IMR-90 (cell line): Measurements from ENCODE around the gene SUGCT. TPM values are rescaled to one million over a fixed set of nuclear protein-coding genes. Genes with fewer than 3 reads are reported as not detected.

Source experiments
- ATAC-seq: fragments of 200-7000 bp; cut with Tn5 transposase; 2 replicates; pipeline ENCODE4 v1.9.1; 2020; ENCODE audit warnings: low read depth, mild to moderate bottlenecking, moderate library complexity
- BruUV-seq: library from RNA; stranded (reverse); fragments of 400-500 nt; replicated peaks from 2 replicates; lab custom pipeline; 2021; lab: Mats Ljungman, UMichigan
- CTCF ChIA-PET: fragments of 300-600 bp; formaldehyde crosslinking; extraction: SDS; loops from one replicate; lab custom pipeline; 2021; ENCODE audit warnings: antibody characterized with exemption; lab: Yijun Ruan, JAX
- POLR2A ChIA-PET: fragments of 300-600 bp; sonication (Branson Sonifier 250); formaldehyde crosslinking; loops from one replicate; lab custom pipeline; 2022; ENCODE audit warnings: antibody characterized with exemption; ENCODE audit not compliant: unreplicated experiment; lab: Charles Lee
- DNase-seq: peaks from one replicate; pipeline ENCODE4 v3.0.0; 2013
- H2AFZ ChIP-seq: replicated peaks from 2 replicates; pipeline ENCODE3; 2013; ENCODE audit warnings: low read length, mild to moderate bottlenecking; ENCODE audit not compliant: poor library complexity
- H2AK5ac ChIP-seq: 2 replicates; pipeline ENCODE4 v1.6.1; 2013; ENCODE audit warnings: low read depth, low read length, inconsistent platforms
- H2AK9ac ChIP-seq: replicated peaks from 2 replicates; pipeline ENCODE3; 2013; ENCODE audit warnings: mild to moderate bottlenecking, low read depth, low read length, moderate library complexity; ENCODE audit not compliant: poor library complexity
- H2BK120ac ChIP-seq: 2 replicates; pipeline ENCODE4 v1.6.1; 2013; ENCODE audit warnings: low read depth, low read length, inconsistent platforms
- H2BK15ac ChIP-seq: 3 replicates; pipeline ENCODE4 v1.6.1; 2013; ENCODE audit warnings: low read depth, low read length, inconsistent platforms
- H2BK20ac ChIP-seq: 2 replicates; pipeline ENCODE4 v1.6.1; 2013; ENCODE audit warnings: low read depth, mild to moderate bottlenecking, inconsistent platforms, low read length, moderate library complexity
- H2BK5ac ChIP-seq: 2 replicates; pipeline ENCODE4 v1.6.1; 2013; ENCODE audit warnings: mild to moderate bottlenecking, low read depth, low read length, inconsistent platforms; ENCODE audit not compliant: poor library complexity, severe bottlenecking
- H3K14ac ChIP-seq: replicated peaks from 2 replicates; pipeline ENCODE4 v1.6.1; 2013; ENCODE audit warnings: low read depth, low read length, inconsistent platforms
- H3K18ac ChIP-seq: 2 replicates; pipeline ENCODE4 v1.6.1; 2013; ENCODE audit warnings: low read depth, low read length, control low read depth
- H3K23ac ChIP-seq: 2 replicates; pipeline ENCODE4 v1.6.1; 2013; ENCODE audit warnings: low read depth, low read length, inconsistent platforms
- H3K27ac ChIP-seq: 2 replicates; pipeline ENCODE4 v1.5.1; 2013; ENCODE audit warnings: mild to moderate bottlenecking, control low read depth, low read length; ENCODE audit not compliant: insufficient read depth
- H3K27me3 ChIP-seq: 2 replicates; pipeline ENCODE4 v1.6.1; 2013; ENCODE audit warnings: low read length; ENCODE audit not compliant: control insufficient read depth, insufficient read depth
- H3K36me3 ChIP-seq: 2 replicates; pipeline ENCODE4 v1.6.1; 2013; ENCODE audit warnings: low read length, mixed read lengths; ENCODE audit not compliant: control insufficient read depth, insufficient read depth
- H3K4ac ChIP-seq: 2 replicates; pipeline ENCODE4 v1.6.1; 2013; ENCODE audit warnings: low read depth, low read length, inconsistent platforms
- H3K4me1 ChIP-seq: 2 replicates; pipeline ENCODE4 v1.6.1; 2013; ENCODE audit warnings: low read length, mixed read lengths; ENCODE audit not compliant: control insufficient read depth, insufficient read depth
- H3K4me2 ChIP-seq: 2 replicates; pipeline ENCODE4 v1.6.1; 2013; ENCODE audit warnings: low read depth, mild to moderate bottlenecking, control low read depth, low read length, moderate library complexity
- H3K4me3 ChIP-seq: 2 replicates; pipeline ENCODE4 v1.5.1; 2013; ENCODE audit warnings: low read depth, mild to moderate bottlenecking, control low read depth, low read length, moderate library complexity; ENCODE audit not compliant: insufficient read depth
- H3K56ac ChIP-seq: 2 replicates; pipeline ENCODE4 v1.6.1; 2013; ENCODE audit warnings: low read length, inconsistent platforms; ENCODE audit not compliant: insufficient read depth; ENCODE audit errors: extremely low read depth
- H3K79me1 ChIP-seq, 2 experiments: 2 replicates each; pipeline ENCODE4 v1.6.1; 2013; ENCODE audit warnings: low read length in 2 of 2, inconsistent platforms in 1 of 2, low read depth in 1 of 2
- H3K9ac ChIP-seq: 2 replicates; pipeline ENCODE4 v1.6.1; 2013; ENCODE audit warnings: low read depth, low read length, control low read depth
- H3K9me1 ChIP-seq: 2 replicates; pipeline ENCODE4 v1.6.1; 2013; ENCODE audit warnings: low read length, inconsistent platforms; ENCODE audit not compliant: insufficient read depth
- H3K9me3 ChIP-seq: 2 replicates; pipeline ENCODE4 v1.6.1; 2013; ENCODE audit warnings: low read length; ENCODE audit not compliant: control insufficient read depth, insufficient read depth
- H4K20me1 ChIP-seq: 2 replicates; pipeline ENCODE4 v1.6.1; 2013; ENCODE audit warnings: low read length, inconsistent platforms; ENCODE audit not compliant: insufficient read depth
- H4K5ac ChIP-seq: 2 replicates; pipeline ENCODE4 v1.6.1; 2013; ENCODE audit warnings: mild to moderate bottlenecking, low read depth, low read length, control low read depth
- H4K8ac ChIP-seq, 2 experiments: 2 replicates each; pipeline ENCODE4 v1.6.1; 2013; ENCODE audit warnings: low read depth in 2 of 2, low read length in 2 of 2, control low read depth in 1 of 2, inconsistent platforms in 1 of 2
- H4K91ac ChIP-seq: 2 replicates; pipeline ENCODE4 v1.6.1; 2013; ENCODE audit warnings: low read depth, low read length, inconsistent platforms; ENCODE audit not compliant: insufficient read depth
- BHLHE40 ChIP-seq: fragments of 150-350 bp; IDR thresholded peaks from 2 replicates; pipeline ENCODE4 v1.6.1; 2016; ENCODE audit warnings: mild to moderate bottlenecking, low read depth, low read length
- CEBPB ChIP-seq: IDR thresholded peaks from 2 replicates; pipeline ENCODE4 v1.6.1; 2012; ENCODE audit warnings: low read depth, low read length, improper control_type of control experiment
- CHD1 ChIP-seq: IDR thresholded peaks from 2 replicates; pipeline ENCODE4 v1.6.1; 2012; ENCODE audit warnings: low read depth, low read length, improper control_type of control experiment
- MAFK ChIP-seq: IDR thresholded peaks from 2 replicates; pipeline ENCODE4 v1.6.1; 2012; ENCODE audit warnings: low read depth, low read length, improper control_type of control experiment
- MAZ ChIP-seq: IDR thresholded peaks from 2 replicates; pipeline ENCODE4 v1.6.1; 2012; ENCODE audit warnings: low read depth, mild to moderate bottlenecking, low read length, improper control_type of control experiment, moderate library complexity, borderline replicate concordance
- NFE2L2 ChIP-seq: fragments of 150-350 bp; IDR thresholded peaks from 2 replicates; pipeline ENCODE4 v1.6.1; 2016; ENCODE audit warnings: low read depth, mild to moderate bottlenecking, low read length
- POLR2A ChIP-seq: IDR thresholded peaks from 2 replicates; pipeline ENCODE4 v1.6.1; 2012; ENCODE audit warnings: mild to moderate bottlenecking, low read depth, low read length
- RCOR1 ChIP-seq: IDR thresholded peaks from 2 replicates; pipeline ENCODE4 v1.6.1; 2012; ENCODE audit warnings: mild to moderate bottlenecking, low read length, improper control_type of control experiment; ENCODE audit not compliant: insufficient replicate concordance
- RFX5 ChIP-seq: IDR thresholded peaks from 2 replicates; pipeline ENCODE4 v1.8.0; 2012; ENCODE audit warnings: low read depth, mild to moderate bottlenecking, low read length, moderate library complexity
- WGBS, 2 experiments: methylation state at CpG; one replicate each; pipeline versions ENCODE4 v1.1.5 to v1.1.7; 2013; ENCODE audit warnings: missing lambda C conversion rate in 2 of 2; ENCODE audit not compliant: insufficient read length in 1 of 2; ENCODE audit errors: extremely low coverage in 2 of 2; 5-methylcytosine and 5-hydroxymethylcytosine counted together
- dilution Hi-C: fragments of 300-500 bp; cut with HindIII; formaldehyde crosslinking; loops from one replicate; pipeline ENCODE4 v1.14.3; 2018; ENCODE audit warnings: low sequenced_read_pairs; ENCODE audit not compliant: unreplicated experiment
- in situ Hi-C: fragments of 300-500 bp; cut with MboI; formaldehyde crosslinking; loops from 3 replicates; pipeline ENCODE4 v1.14.3; 2019; ENCODE audit warnings: low sequenced_read_pairs, inconsistent platforms, mixed read lengths
- intact Hi-C: fragments of 100-400 bp; cut with micrococcal nuclease; formaldehyde crosslinking; loops from 2 replicates; pipeline ENCODE4 v1.10.0; 2022
- polyA plus RNA-seq, 3 experiments: library from polyadenylated mRNA; depleted of rRNA; stranded (reverse); fragments of >200 nt; gene quantifications; 2 replicates each; pipeline ENCODE4 v1.2.3, GENCODE V29; 2012; ENCODE audit warnings: low replicate concordance in 1 of 3
- total RNA-seq: library from RNA; depleted of rRNA; stranded (reverse); fragments of >200 nt; gene quantifications from 2 replicates; pipeline ENCODE4 v1.2.3, GENCODE V29; 2012
- TF ChIP-seq, protein P1 (sequence below): fragments of 150-350 bp; IDR thresholded peaks from 2 replicates; pipeline ENCODE4 v1.6.1; 2016; ENCODE audit warnings: low read depth, mild to moderate bottlenecking, low read length, moderate library complexity, borderline replicate concordance
- TF ChIP-seq, protein P2 (sequence below): conservative IDR thresholded peaks from 2 replicates; pipeline ENCODE4 v1.5.1; 2012; ENCODE audit warnings: mild to moderate bottlenecking, low read depth, low read length, improper control_type of control experiment
- TF ChIP-seq, protein P3 (sequence below): fragments of 150-350 bp; IDR thresholded peaks from 2 replicates; pipeline ENCODE4 v1.6.1; 2017; ENCODE audit warnings: mild to moderate bottlenecking, antibody characterized with exemption, low read length, low read depth

The SUGCT gene
- total and polyA plus RNA-seq, 2 of the 4 experiments (the other 2 are of a cell fraction), result 5.9 to 8.3 TPM

DNA sequence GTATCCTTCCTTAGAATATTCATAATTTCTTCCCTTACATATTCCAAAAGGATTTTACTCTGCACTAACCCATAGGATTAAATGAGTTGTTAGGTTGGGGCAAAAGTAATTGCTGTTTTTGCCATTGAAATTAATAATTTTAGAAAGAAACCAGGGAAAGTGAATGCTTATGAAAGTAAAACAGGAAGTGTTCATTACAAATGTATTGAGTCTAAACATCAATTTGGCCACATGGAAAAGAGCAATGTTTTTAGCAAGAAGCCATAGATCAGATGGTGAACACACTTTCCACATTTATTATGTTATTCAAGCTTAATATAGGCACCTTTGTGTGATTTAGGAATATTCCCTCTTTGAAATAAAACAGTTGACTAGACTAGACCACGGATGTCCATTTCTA, 102.9 kb downstream of the SUGCT start:
- TF ChIP-seq, protein P1, sequence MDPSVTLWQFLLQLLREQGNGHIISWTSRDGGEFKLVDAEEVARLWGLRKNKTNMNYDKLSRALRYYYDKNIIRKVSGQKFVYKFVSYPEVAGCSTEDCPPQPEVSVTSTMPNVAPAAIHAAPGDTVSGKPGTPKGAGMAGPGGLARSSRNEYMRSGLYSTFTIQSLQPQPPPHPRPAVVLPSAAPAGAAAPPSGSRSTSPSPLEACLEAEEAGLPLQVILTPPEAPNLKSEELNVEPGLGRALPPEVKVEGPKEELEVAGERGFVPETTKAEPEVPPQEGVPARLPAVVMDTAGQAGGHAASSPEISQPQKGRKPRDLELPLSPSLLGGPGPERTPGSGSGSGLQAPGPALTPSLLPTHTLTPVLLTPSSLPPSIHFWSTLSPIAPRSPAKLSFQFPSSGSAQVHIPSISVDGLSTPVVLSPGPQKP, result no peak
- TF ChIP-seq CHD1, result no peak
- no peak for TF ChIP-seq RCOR1
- TF ChIP-seq, protein P2, sequence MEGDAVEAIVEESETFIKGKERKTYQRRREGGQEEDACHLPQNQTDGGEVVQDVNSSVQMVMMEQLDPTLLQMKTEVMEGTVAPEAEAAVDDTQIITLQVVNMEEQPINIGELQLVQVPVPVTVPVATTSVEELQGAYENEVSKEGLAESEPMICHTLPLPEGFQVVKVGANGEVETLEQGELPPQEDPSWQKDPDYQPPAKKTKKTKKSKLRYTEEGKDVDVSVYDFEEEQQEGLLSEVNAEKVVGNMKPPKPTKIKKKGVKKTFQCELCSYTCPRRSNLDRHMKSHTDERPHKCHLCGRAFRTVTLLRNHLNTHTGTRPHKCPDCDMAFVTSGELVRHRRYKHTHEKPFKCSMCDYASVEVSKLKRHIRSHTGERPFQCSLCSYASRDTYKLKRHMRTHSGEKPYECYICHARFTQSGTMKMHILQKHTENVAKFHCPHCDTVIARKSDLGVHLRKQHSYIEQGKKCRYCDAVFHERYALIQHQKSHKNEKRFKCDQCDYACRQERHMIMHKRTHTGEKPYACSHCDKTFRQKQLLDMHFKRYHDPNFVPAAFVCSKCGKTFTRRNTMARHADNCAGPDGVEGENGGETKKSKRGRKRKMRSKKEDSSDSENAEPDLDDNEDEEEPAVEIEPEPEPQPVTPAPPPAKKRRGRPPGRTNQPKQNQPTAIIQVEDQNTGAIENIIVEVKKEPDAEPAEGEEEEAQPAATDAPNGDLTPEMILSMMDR, result no peak
- TF ChIP-seq CEBPB, result no peak
- TF ChIP-seq NFE2L2, result no peak
- TF ChIP-seq POLR2A, result no peak
- no peak for TF ChIP-seq MAFK
- no peak for TF ChIP-seq MAZ
- TF ChIP-seq BHLHE40, result no peak
- TF ChIP-seq, protein P3, sequence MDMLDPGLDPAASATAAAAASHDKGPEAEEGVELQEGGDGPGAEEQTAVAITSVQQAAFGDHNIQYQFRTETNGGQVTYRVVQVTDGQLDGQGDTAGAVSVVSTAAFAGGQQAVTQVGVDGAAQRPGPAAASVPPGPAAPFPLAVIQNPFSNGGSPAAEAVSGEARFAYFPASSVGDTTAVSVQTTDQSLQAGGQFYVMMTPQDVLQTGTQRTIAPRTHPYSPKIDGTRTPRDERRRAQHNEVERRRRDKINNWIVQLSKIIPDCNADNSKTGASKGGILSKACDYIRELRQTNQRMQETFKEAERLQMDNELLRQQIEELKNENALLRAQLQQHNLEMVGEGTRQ, result no peak
- no peak for TF ChIP-seq RFX5
- Histone ChIP-seq H3K79me1 (no peaks in the 10 kb centered on the region), H3K9ac (no peak overlapping the region), H3K4me1 (no peaks in the 10 kb centered on the region), H2BK120ac (no peak overlapping the region), H4K91ac (no peak overlapping the region), H3K14ac (no peak overlapping the region), H3K36me3 (no peaks in the 10 kb centered on the region), H3K4ac (no peak overlapping the region), H3K4me2 (no peak overlapping the region), H3K23ac (no peak overlapping the region), H2AFZ (no peak overlapping the region), H2AK9ac (no peak overlapping the region), H3K4me3 (no peak overlapping the region), H3K9me3 (no peaks in the 10 kb centered on the region), H4K8ac (no peak overlapping the region), H2AK5ac (no peak overlapping the region), H3K27me3 (no peaks in the 10 kb centered on the region), H3K56ac (no peak overlapping the region), H2BK5ac (no peak overlapping the region), H3K18ac (no peak overlapping the region), H3K27ac (no peak overlapping the region), H2BK20ac (no peak overlapping the region), H3K9me1 (no peaks in the 10 kb centered on the region; the same call in 1 of the 2 replicates), H2BK15ac (no peak overlapping the region), H4K20me1 (no peaks in the 10 kb centered on the region), H4K5ac (no peak overlapping the region)
- dilution Hi-C loops (no loop called here), intact Hi-C loops (loop anchor here (10.0 kb wide), 2 partner anchors 817 to 1497 kb away; no protein-coding TSS in a partner anchor), in situ Hi-C loops (loop anchor here (10.0 kb wide), 3 partner anchors 367 to 1477 kb away; no protein-coding TSS in a partner anchor)
- no CpG with 5 or more reads among the region's 1 CpG for WGBS, 2 experiments
- CTCF ChIA-PET, result interaction anchor here (0.6 kb wide), 1 partner anchor 788 kb away, joined by 5 read pairs; no protein-coding TSS in a partner anchor
- DNase-seq (no peak), ATAC-seq (no peak)
- POLR2A ChIA-PET, result no interaction called here
- BruUV-seq, result no TSS peak
